Esophagus squamous epithelium (tissue), 5 donors: ENCODE measurements around the gene NAV3. TPM values are rescaled to one million over a fixed set of nuclear protein-coding genes. Genes with fewer than 3 reads are reported as not detected.

Experiments used
- DNase-seq: peaks from one replicate; lab custom pipeline; 2025; lab: John Stamatoyannopoulos, UW
- H3K27ac ChIP-seq, 4 donors: fragments of 200-600 bp; sonication (generic); one replicate each; pipeline ENCODE4 v1.5.1; 2016 to 2019; ENCODE audit warnings: mild to moderate bottlenecking in 1 of 4
- H3K27me3 ChIP-seq, 4 donors: fragments of 200-600 bp; sonication (generic); 1 replicate in 3 of 4; 2 replicates in 1 of 4; pipeline versions ENCODE4 v1.5.1 to v1.6.0; 2017 to 2021; ENCODE audit warnings: antibody characterized with exemption in 1 of 4
- H3K36me3 ChIP-seq, 3 donors: fragments of 200-600 bp; sonication (generic); one replicate each; pipeline ENCODE4 v1.5.1; 2016 to 2019
- H3K4me1 ChIP-seq, 3 donors: fragments of 200-600 bp; sonication (generic); one replicate each; pipeline ENCODE4 v1.5.1; 2017 to 2019
- H3K4me3 ChIP-seq, 4 donors: fragments of 200-600 bp; sonication (generic); 1 replicate in 3 of 4; 2 replicates in 1 of 4; pipeline ENCODE4 v1.5.1; 2016 to 2019; ENCODE audit warnings: mild to moderate bottlenecking in 2 of 4, moderate library complexity in 1 of 4
- H3K9me3 ChIP-seq, 3 donors: fragments of 200-600 bp; sonication (generic); one replicate each; pipeline ENCODE4 v1.5.1; 2016 to 2019
- POLR2A ChIP-seq, 4 donors: fragments of 450-650 bp; IDR thresholded peaks; one replicate each; pipeline ENCODE4 v1.6.1; 2017; ENCODE audit warnings: antibody characterized with exemption in 4 of 4, mild to moderate bottlenecking in 4 of 4, moderate library complexity in 3 of 4
- WGBS, 2 donors: methylation state at CpG; one replicate each; pipeline ENCODE4 v1.1.5; 2018; 5-methylcytosine and 5-hydroxymethylcytosine counted together
- intact Hi-C: fragments of 100-400 bp; cut with DNase I; formaldehyde crosslinking; loops from one replicate; pipeline ENCODE4 v1.15.0; 2022
- total RNA-seq, 4 donors: library from RNA; depleted of rRNA; stranded (reverse); fragments of >200 nt; gene quantifications; one replicate each; pipeline ENCODE4 v1.1.0, GENCODE V29; 2016
- TF ChIP-seq, protein P1 (sequence below), 6 experiments: fragments of 450-650 bp in 4 of 6; fragments of 200-600 bp in 2 of 6; sonication (generic) in 2 of 6; IDR thresholded peaks; one replicate each; pipeline ENCODE4 v1.5.1; 2016 to 2019; ENCODE audit warnings: antibody characterized with exemption in 6 of 6, mild to moderate bottlenecking in 4 of 6, moderate library complexity in 4 of 6
- donor health status: DM: yes; HTN: yes; CAD: no.

Gene NAV3
- total RNA-seq, 4 donors from 2014 or later = 0.34 to 4.6 (median 3.2) TPM

DNA sequence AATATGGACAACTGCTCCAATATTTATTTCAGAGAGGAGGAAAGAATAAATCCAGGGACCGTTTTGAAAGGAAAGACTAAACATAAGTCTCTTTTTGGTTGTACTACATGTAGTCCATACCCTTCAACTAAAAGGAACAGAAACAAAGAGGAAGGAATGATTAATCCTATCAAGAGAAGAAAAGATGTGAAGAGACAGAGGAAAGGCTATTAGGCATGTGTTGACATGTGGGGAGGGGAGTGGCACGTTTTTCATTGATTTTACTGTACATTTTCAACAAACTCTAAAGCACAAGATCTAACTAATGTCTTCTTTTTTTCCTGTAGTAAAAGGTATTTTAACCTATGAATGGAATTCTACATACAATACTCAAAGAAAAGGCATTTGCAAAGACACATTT, 85.6 kb downstream of the NAV3 start:
- no peaks in the 10 kb centered on the region for H3K27me3 ChIP-seq
- H3K36me3 ChIP-seq = no peaks in the 10 kb centered on the region
- intact Hi-C loops = no loop called here
- no peak overlapping the region for H3K4me3 ChIP-seq
- H3K4me1 ChIP-seq = no peaks in the 10 kb centered on the region
- no peaks in the 10 kb centered on the region for H3K9me3 ChIP-seq
- no peak for DNase-seq
- 25 to 39% methylated on average over 2 of the region's 2 CpGs for WGBS, 2 donors
- H3K27ac ChIP-seq = no peak overlapping the region
- TF ChIP-seq, protein P1, sequence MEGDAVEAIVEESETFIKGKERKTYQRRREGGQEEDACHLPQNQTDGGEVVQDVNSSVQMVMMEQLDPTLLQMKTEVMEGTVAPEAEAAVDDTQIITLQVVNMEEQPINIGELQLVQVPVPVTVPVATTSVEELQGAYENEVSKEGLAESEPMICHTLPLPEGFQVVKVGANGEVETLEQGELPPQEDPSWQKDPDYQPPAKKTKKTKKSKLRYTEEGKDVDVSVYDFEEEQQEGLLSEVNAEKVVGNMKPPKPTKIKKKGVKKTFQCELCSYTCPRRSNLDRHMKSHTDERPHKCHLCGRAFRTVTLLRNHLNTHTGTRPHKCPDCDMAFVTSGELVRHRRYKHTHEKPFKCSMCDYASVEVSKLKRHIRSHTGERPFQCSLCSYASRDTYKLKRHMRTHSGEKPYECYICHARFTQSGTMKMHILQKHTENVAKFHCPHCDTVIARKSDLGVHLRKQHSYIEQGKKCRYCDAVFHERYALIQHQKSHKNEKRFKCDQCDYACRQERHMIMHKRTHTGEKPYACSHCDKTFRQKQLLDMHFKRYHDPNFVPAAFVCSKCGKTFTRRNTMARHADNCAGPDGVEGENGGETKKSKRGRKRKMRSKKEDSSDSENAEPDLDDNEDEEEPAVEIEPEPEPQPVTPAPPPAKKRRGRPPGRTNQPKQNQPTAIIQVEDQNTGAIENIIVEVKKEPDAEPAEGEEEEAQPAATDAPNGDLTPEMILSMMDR (IDR thresholded peaks at IDR 0.05) = no peak
- TF ChIP-seq POLR2A (IDR thresholded peaks at IDR 0.05) = no peak

DNA sequence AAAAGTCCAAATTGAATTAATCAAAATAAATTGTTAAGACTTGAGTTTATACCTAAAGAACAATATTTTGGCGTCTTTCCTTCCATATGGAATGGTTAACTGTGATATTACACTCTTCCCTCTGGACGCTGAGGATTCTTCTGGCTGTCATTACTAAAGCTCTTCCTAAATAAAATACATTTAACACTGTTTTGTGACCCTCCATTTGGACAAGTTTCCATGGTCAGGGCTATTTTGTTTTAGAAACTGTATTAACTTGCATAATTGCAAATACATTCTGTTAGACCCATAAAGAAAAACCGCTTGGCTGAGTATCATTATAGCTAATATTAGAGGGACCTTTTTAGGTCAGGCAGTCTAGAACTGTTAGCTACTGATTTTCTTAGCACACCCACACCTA, 87.4 kb downstream of the NAV3 start:
- 47 to 58% methylated on average over 3 of the region's 3 CpGs for WGBS, 2 donors
- no peak for DNase-seq
- intact Hi-C loops = no loop called here

DNA sequence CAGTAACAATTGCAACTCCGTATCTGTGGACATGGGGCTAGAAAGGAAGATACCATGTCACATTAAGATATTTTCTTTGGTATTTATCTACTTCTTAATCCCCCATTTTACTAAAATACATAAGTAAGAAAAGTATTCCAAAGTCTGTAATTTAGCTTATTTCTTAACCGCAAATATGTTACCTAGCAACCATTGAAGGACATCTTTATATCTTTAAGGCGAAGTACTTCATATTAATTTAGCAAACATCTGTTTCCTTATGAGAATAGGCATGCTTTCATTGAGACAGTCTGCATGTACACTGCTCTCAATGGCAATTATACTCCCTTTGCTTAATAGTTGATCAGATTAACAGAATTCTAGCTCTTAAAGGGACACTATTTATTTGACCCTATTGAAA, 88.8 kb downstream of the NAV3 start:
- TF ChIP-seq, protein P1 (IDR thresholded peaks at IDR 0.05) = no peak
- TF ChIP-seq POLR2A (IDR thresholded peaks at IDR 0.05) = no peak
- Histone ChIP-seq H3K4me3 (no peak overlapping the region), H3K9me3 (no peaks in the 10 kb centered on the region), H3K36me3 (no peaks in the 10 kb centered on the region), H3K27ac (no peak overlapping the region), H3K4me1 (no peaks in the 10 kb centered on the region), H3K27me3 (no peaks in the 10 kb centered on the region)
- no peak for DNase-seq
- intact Hi-C loops = no loop called here
- 80 to 85% methylated on average over 3 of the region's 3 CpGs for WGBS, 2 donors

More for the DNA sequence above, 87.4 kb downstream of the NAV3 start:
- Histone ChIP-seq H3K9me3 (no peaks in the 10 kb centered on the region), H3K4me1 (no peaks in the 10 kb centered on the region), H3K36me3 (no peaks in the 10 kb centered on the region), H3K4me3 (no peak overlapping the region), H3K27ac (no peak overlapping the region), H3K27me3 (no peaks in the 10 kb centered on the region)
- no peak for TF ChIP-seq POLR2A (IDR thresholded peaks at IDR 0.05)
- TF ChIP-seq, protein P1 (IDR thresholded peaks at IDR 0.05) = no peak

DNA sequence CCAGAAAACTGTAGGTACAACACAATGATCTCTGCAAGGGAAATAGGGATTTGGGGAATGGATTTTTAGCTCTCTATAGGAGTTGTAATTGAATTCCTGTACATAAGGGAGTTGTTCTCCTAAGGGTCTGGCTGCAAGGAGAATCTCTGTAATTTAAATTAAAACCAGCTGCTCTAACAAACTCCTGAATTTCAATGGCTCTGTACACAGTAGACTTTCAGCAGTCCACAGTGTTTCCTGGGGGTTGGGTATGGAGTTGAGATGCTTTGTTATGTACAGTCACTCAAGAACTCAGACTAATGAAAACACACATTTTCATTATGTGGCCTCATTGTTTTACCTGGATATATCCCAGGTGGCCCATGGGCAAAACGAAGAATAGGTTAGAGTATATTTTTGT, 93.2 kb downstream of the NAV3 start:
- 63 to 68% methylated on average over 1 of the region's 1 CpG for WGBS, 2 donors
- Histone ChIP-seq H3K9me3 (no peaks in the 10 kb centered on the region), H3K36me3 (no peaks in the 10 kb centered on the region), H3K4me1 (no peaks in the 10 kb centered on the region), H3K27ac (no peak overlapping the region), H3K4me3 (no peak overlapping the region), H3K27me3 (no peaks in the 10 kb centered on the region)
- no peak for DNase-seq
- TF ChIP-seq, protein P1 (IDR thresholded peaks at IDR 0.05) = no peak
- no peak for TF ChIP-seq POLR2A (IDR thresholded peaks at IDR 0.05)
- intact Hi-C loops = no loop called here

DNA sequence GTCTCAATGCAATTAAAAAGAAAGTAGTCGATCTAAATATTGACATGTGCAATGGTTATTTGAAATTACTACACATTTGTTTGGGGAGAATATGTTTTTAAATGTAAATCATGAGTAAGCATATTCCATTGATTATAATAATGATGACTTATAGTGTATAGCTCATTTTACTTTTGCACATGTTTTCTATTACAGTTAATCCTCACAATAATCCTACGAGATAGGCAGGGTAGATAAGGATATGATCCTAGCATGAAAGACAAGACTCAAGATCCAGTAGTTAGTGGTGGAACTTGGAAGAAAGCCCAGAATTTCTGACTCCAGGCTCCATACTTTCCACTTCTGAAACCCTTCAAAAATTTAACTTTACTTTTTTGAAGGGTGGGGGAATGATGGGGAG, 94.0 kb downstream of the NAV3 start:
- intact Hi-C loops = no loop called here
- no peaks in the 10 kb centered on the region for H3K27me3 ChIP-seq
- WGBS, 2 donors = 60 to 79% methylated on average over 2 of the region's 2 CpGs
- no peaks in the 10 kb centered on the region for H3K36me3 ChIP-seq
- TF ChIP-seq, protein P1 (IDR thresholded peaks at IDR 0.05) = no peak
- TF ChIP-seq POLR2A (IDR thresholded peaks at IDR 0.05) = no peak
- H3K27ac ChIP-seq = no peak overlapping the region
- DNase-seq = no peak
- no peak overlapping the region for H3K4me3 ChIP-seq
- H3K4me1 ChIP-seq = no peaks in the 10 kb centered on the region
- H3K9me3 ChIP-seq = no peaks in the 10 kb centered on the region
